Measurements from ENCODE around the gene TFAP2E. TPM values are rescaled to one million over a fixed set of nuclear protein-coding genes. Genes with fewer than 3 reads are reported as not detected.
A peak's percentile ranks its signal among the peaks of the same experiment; 100 is the strongest.

Gene TFAP2E
- total and polyA plus RNA-seq, 2 donors from 2014 or later: 0.28 to 1.0 TPM

GRCh38 chr1:35564037-35564883, 8.9 kb upstream of the TFAP2E start:
- Histone ChIP-seq H3K27me3 (ENCODE audit: control insufficient read depth, insufficient read depth, low read length) (no peaks in the 10 kb centered on the region), H3K4me1 (ENCODE audit: control insufficient read depth in 2 of 3, insufficient read depth in 2 of 3, low read depth in 1 of 3, low read length in 3 of 3) (peaks cover 0 to 5% (median 0%) of the 10 kb centered on the region in 3 donors), H3K4me3 (ENCODE audit: low read length in 3 of 3) (no peak overlapping the region), H3K36me3 (ENCODE audit: control insufficient read depth in 2 of 3, insufficient read depth in 3 of 3, low read length in 3 of 3) (peaks cover 0 to 9% (median 3%) of the 10 kb centered on the region in 3 donors), H3K9me3 (ENCODE audit: control insufficient read depth in 2 of 3, insufficient read depth in 1 of 3, low read length in 3 of 3) (no peaks in the 10 kb centered on the region), H3K9ac (ENCODE audit: low read length in 3 of 3) (no peak overlapping the region), H3K27ac (ENCODE audit: low read depth in 2 of 2, low read length in 2 of 2) (no peak overlapping the region)
- intact Hi-C loops (cut with DNase I): loop anchor here (5.0 kb wide), 1 partner anchor 112 kb away; no protein-coding TSS in a partner anchor
- peak; percentile 74 for TF ChIP-seq CTCF (IDR thresholded peaks at IDR 0.05; ENCODE audit: borderline replicate concordance, extremely low read depth, insufficient read depth)
- FAIRE-seq (no peak), DNase-seq (peak; percentile 71 to 91 (median 81))

- intact Hi-C loops (cut with DNase I): loop anchor here (5.0 kb wide), 1 partner anchor 113 kb away; no protein-coding TSS in a partner anchor
- TF ChIP-seq CTCF (IDR thresholded peaks at IDR 0.05; ENCODE audit: borderline replicate concordance, extremely low read depth, insufficient read depth): no peak
- peaks cover 0 to 9% (median 3%) of the 10 kb centered on the region in 3 donors for H3K36me3 ChIP-seq (ENCODE audit: control insufficient read depth in 2 of 3, insufficient read depth in 3 of 3, low read length in 3 of 3)
- peak in 1 of 5 donors; percentile 67 for DNase-seq
- H3K4me3 ChIP-seq (ENCODE audit: low read length in 3 of 3): no peak overlapping the region
- FAIRE-seq: no peak
- peaks cover 0 to 5% (median 0%) of the 10 kb centered on the region in 3 donors for H3K4me1 ChIP-seq (ENCODE audit: control insufficient read depth in 2 of 3, insufficient read depth in 2 of 3, low read depth in 1 of 3, low read length in 3 of 3)
- no peaks in the 10 kb centered on the region for H3K9me3 ChIP-seq (ENCODE audit: control insufficient read depth in 2 of 3, insufficient read depth in 1 of 3, low read length in 3 of 3)
- no peak overlapping the region for H3K9ac ChIP-seq (ENCODE audit: low read length in 3 of 3)
- H3K27me3 ChIP-seq (ENCODE audit: control insufficient read depth, insufficient read depth, low read length): no peaks in the 10 kb centered on the region
- no peak overlapping the region for H3K27ac ChIP-seq (ENCODE audit: low read depth in 2 of 2, low read length in 2 of 2)
These were observed 8.0 kb upstream of the TFAP2E start for GRCh38 chr1:35564884-35565741.

- FAIRE-seq (no peak), DNase-seq (peak in 1 of 5 donors; percentile 71)
- Histone ChIP-seq H3K36me3 (ENCODE audit: control insufficient read depth in 2 of 3, insufficient read depth in 3 of 3, low read length in 3 of 3) (peaks cover 0 to 9% (median 3%) of the 10 kb centered on the region in 3 donors), H3K4me3 (ENCODE audit: low read length in 3 of 3) (no peak overlapping the region), H3K9me3 (ENCODE audit: control insufficient read depth in 2 of 3, insufficient read depth in 1 of 3, low read length in 3 of 3) (no peaks in the 10 kb centered on the region), H3K9ac (ENCODE audit: low read length in 3 of 3) (no peak overlapping the region), H3K4me1 (ENCODE audit: control insufficient read depth in 2 of 3, insufficient read depth in 2 of 3, low read depth in 1 of 3, low read length in 3 of 3) (peaks cover 0 to 5% (median 0%) of the 10 kb centered on the region in 3 donors), H3K27me3 (ENCODE audit: control insufficient read depth, insufficient read depth, low read length) (no peaks in the 10 kb centered on the region), H3K27ac (ENCODE audit: low read depth in 2 of 2, low read length in 2 of 2) (no peak overlapping the region)
- no peak for TF ChIP-seq CTCF (IDR thresholded peaks at IDR 0.05; ENCODE audit: borderline replicate concordance, extremely low read depth, insufficient read depth)
- intact Hi-C loops (cut with DNase I): no loop called here
These were observed 7.4 kb upstream of the TFAP2E start for GRCh38 chr1:35565742-35566133.

All from kidney (tissue), 14 donors.